Hepatocyte (in vitro differentiated cells): ENCODE results near the gene PAMR1. TPM values are rescaled to one million over a fixed set of nuclear protein-coding genes. Genes with fewer than 3 reads are reported as not detected.

Experiments
- DNase-seq: peaks from one replicate; pipeline ENCODE4 v3.0.0-alpha.2; 2016; ENCODE audit warnings: low spot score
- H2AFZ ChIP-seq: fragments of 200-600 bp; sonication (generic); 2 replicates; pipeline ENCODE4 v1.6.0; 2016; ENCODE audit warnings: antibody characterized with exemption, mild to moderate bottlenecking
- H3K27ac ChIP-seq: fragments of 200-600 bp; sonication (generic); 2 replicates; pipeline ENCODE4 v1.5.1; 2016; ENCODE audit warnings: mild to moderate bottlenecking
- H3K27me3 ChIP-seq: fragments of 200-600 bp; sonication (generic); 2 replicates; pipeline ENCODE4 v1.6.1; 2016
- H3K36me3 ChIP-seq: fragments of 200-600 bp; sonication (generic); replicated peaks from 2 replicates; pipeline ENCODE4 v1.5.1; 2016; ENCODE audit warnings: low read depth; ENCODE audit not compliant: insufficient read depth
- H3K4me1 ChIP-seq: fragments of 200-600 bp; sonication (generic); 2 replicates; pipeline ENCODE4 v1.5.1; 2016; ENCODE audit warnings: mild to moderate bottlenecking, moderate library complexity; ENCODE audit not compliant: insufficient read depth
- H3K4me2 ChIP-seq: fragments of 200-600 bp; sonication (generic); 2 replicates; pipeline ENCODE4 v1.6.0; 2016
- H3K4me3 ChIP-seq: fragments of 200-600 bp; sonication (generic); 2 replicates; pipeline ENCODE4 v1.5.1; 2016; ENCODE audit warnings: mild to moderate bottlenecking
- H3K79me2 ChIP-seq: fragments of 200-600 bp; sonication (generic); 2 replicates; pipeline ENCODE4 v1.6.0; 2017; ENCODE audit warnings: mild to moderate bottlenecking
- H3K9me2 ChIP-seq: fragments of 200-600 bp; sonication (generic); replicated peaks from 2 replicates; pipeline ENCODE4 v1.6.0; 2017; ENCODE audit warnings: mild to moderate bottlenecking; ENCODE audit not compliant: insufficient read depth
- H3K9me3 ChIP-seq: fragments of 200-600 bp; sonication (generic); 2 replicates; pipeline ENCODE4 v1.5.1; 2016; ENCODE audit warnings: low read depth, mild to moderate bottlenecking
- H4K20me1 ChIP-seq: fragments of 200-600 bp; sonication (generic); 2 replicates; pipeline ENCODE4 v1.6.0; 2016; ENCODE audit warnings: mild to moderate bottlenecking; ENCODE audit not compliant: insufficient read depth, poor library complexity, severe bottlenecking
- CTCF ChIP-seq: fragments of 200-600 bp; sonication (generic); IDR thresholded peaks from 2 replicates; pipeline ENCODE4 v1.5.1; 2016; ENCODE audit warnings: antibody characterized with exemption, mild to moderate bottlenecking; ENCODE audit not compliant: poor library complexity
- EZH2 ChIP-seq: fragments of 200-600 bp; sonication (generic); IDR thresholded peaks from 2 replicates; pipeline ENCODE4 v1.6.1; 2016; ENCODE audit warnings: antibody characterized with exemption, mild to moderate bottlenecking, borderline replicate concordance
- EZH2phosphoT487 ChIP-seq: fragments of 200-600 bp; sonication (generic); IDR thresholded peaks from one replicate; pipeline ENCODE4 v1.6.1; 2018; ENCODE audit warnings: antibody characterized with exemption, mild to moderate bottlenecking, low read depth, moderate library complexity; ENCODE audit not compliant: unreplicated experiment, severe bottlenecking
- WGBS: methylation state at CpG from one replicate; pipeline ENCODE4 v1.1.6; 2016; ENCODE audit warnings: low lambda C conversion rate; ENCODE audit errors: missing lambda C conversion rate; 5-methylcytosine and 5-hydroxymethylcytosine counted together
- polyA plus RNA-seq: library from polyadenylated mRNA; unstranded; fragments of >200 nt; fragmentation: Nextera tagmentation; extraction: Ambion mirVana; gene quantifications from 2 replicates; pipeline ENCODE4 v1.2.1, GENCODE V29; 2016
- total RNA-seq: library from RNA; depleted of rRNA; stranded (reverse); fragments of >200 nt; gene quantifications from 2 replicates; pipeline ENCODE4 v1.2.3, GENCODE V29; 2014

The PAMR1 gene
- total and polyA plus RNA-seq, 2 experiments from 2014 or later, result 26.3 to 31.1 TPM

- Histone ChIP-seq H2AFZ (no peak overlapping the region), H3K79me2 (no peaks in the 10 kb centered on the region), H3K27ac (no peak overlapping the region), H3K27me3 (no peaks in the 10 kb centered on the region), H3K36me3 (no peaks in the 10 kb centered on the region), H3K4me3 (no peak overlapping the region), H3K9me3 (no peaks in the 10 kb centered on the region), H4K20me1 (no peaks in the 10 kb centered on the region), H3K4me1 (no peaks in the 10 kb centered on the region), H3K4me2 (no peak overlapping the region), H3K9me2 (no peaks in the 10 kb centered on the region)
- TF ChIP-seq CTCF, result no peak
- no peak for TF ChIP-seq EZH2
- no peak for TF ChIP-seq EZH2phosphoT487
- DNase-seq, result no peak
- WGBS, result 100% methylated on average over 1 of the region's 1 CpG
These were observed 65.9 kb downstream of the PAMR1 start for GRCh38 chr11:35459489-35459888.

- Histone ChIP-seq H3K9me3 (no peaks in the 10 kb centered on the region), H3K9me2 (no peaks in the 10 kb centered on the region), H3K27me3 (no peaks in the 10 kb centered on the region), H3K79me2 (no peaks in the 10 kb centered on the region), H3K27ac (no peak overlapping the region), H3K36me3 (no peaks in the 10 kb centered on the region), H4K20me1 (no peaks in the 10 kb centered on the region), H3K4me3 (no peak overlapping the region), H2AFZ (no peak overlapping the region), H3K4me2 (no peak overlapping the region), H3K4me1 (no peaks in the 10 kb centered on the region)
- TF ChIP-seq EZH2, result no peak
- TF ChIP-seq EZH2phosphoT487, result no peak
- TF ChIP-seq CTCF, result no peak
- DNase-seq, result no peak
- 84% methylated on average over 3 of the region's 3 CpGs for WGBS
These were observed 66.6 kb downstream of the PAMR1 start for GRCh38 chr11:35458846-35459245.

GRCh38 chr11:35454362-35454761, 71.1 kb downstream of the PAMR1 start:
- H3K79me2 ChIP-seq, result no peaks in the 10 kb centered on the region
- no peaks in the 10 kb centered on the region for H3K36me3 ChIP-seq
- H2AFZ ChIP-seq, result no peak overlapping the region
- 80% methylated on average over 1 of the region's 1 CpG for WGBS
- no peaks in the 10 kb centered on the region for H3K9me3 ChIP-seq
- no peaks in the 10 kb centered on the region for H3K9me2 ChIP-seq
- H3K4me3 ChIP-seq, result no peak overlapping the region
- no peak overlapping the region for H3K4me2 ChIP-seq
- TF ChIP-seq CTCF (no peak), EZH2 (no peak), EZH2phosphoT487 (no peak)
- no peak overlapping the region for H3K27ac ChIP-seq
- no peak for DNase-seq
- no peaks in the 10 kb centered on the region for H3K4me1 ChIP-seq
- H3K27me3 ChIP-seq, result no peaks in the 10 kb centered on the region
- H4K20me1 ChIP-seq, result no peaks in the 10 kb centered on the region

- no peak for DNase-seq
- no peaks in the 10 kb centered on the region for H3K9me3 ChIP-seq
- H4K20me1 ChIP-seq, result no peaks in the 10 kb centered on the region
- H3K27ac ChIP-seq, result no peak overlapping the region
- H3K27me3 ChIP-seq, result no peaks in the 10 kb centered on the region
- no peaks in the 10 kb centered on the region for H3K79me2 ChIP-seq
- H3K9me2 ChIP-seq, result no peaks in the 10 kb centered on the region
- no peak for TF ChIP-seq EZH2phosphoT487
- TF ChIP-seq CTCF, result no peak
- TF ChIP-seq EZH2, result no peak
- H2AFZ ChIP-seq, result no peak overlapping the region
- H3K4me2 ChIP-seq, result no peak overlapping the region
- no peak overlapping the region for H3K4me3 ChIP-seq
- 96% methylated on average over 2 of the region's 2 CpGs for WGBS
- no peaks in the 10 kb centered on the region for H3K4me1 ChIP-seq
- H3K36me3 ChIP-seq, result no peaks in the 10 kb centered on the region
These were observed 88.7 kb downstream of the PAMR1 start for GRCh38 chr11:35436581-35437250.
